CD14-positive monocyte (primary cell): ENCODE data around the gene ABTB2. TPM values are rescaled to one million over a fixed set of nuclear protein-coding genes. Genes with fewer than 3 reads are reported as not detected.

Experiments used
- DNase-seq, 3 donors: peaks; one replicate each; pipeline ENCODE4 v3.0.0-alpha.2; 2011 to 2022
- H2AFZ ChIP-seq: 2 replicates; pipeline ENCODE4 v1.6.0; 2012; ENCODE audit warnings: mild to moderate bottlenecking, low read depth, low read length, inconsistent platforms; ENCODE audit not compliant: insufficient read depth, poor library complexity, severe bottlenecking
- H3K27ac ChIP-seq, 2 donors: 1 replicate in 1 of 2; 2 replicates in 1 of 2; pipeline ENCODE4 v1.5.1; 2012 to 2013; ENCODE audit warnings: low read length in 2 of 2, control low read depth in 1 of 2, inconsistent platforms in 1 of 2, low read depth in 1 of 2, mild to moderate bottlenecking in 1 of 2
- H3K27me3 ChIP-seq, 2 donors: one replicate each; pipeline versions ENCODE4 v1.6.0 to v1.6.1; 2011 to 2013; ENCODE audit warnings: low read length in 2 of 2; ENCODE audit not compliant: control insufficient read depth in 2 of 2, insufficient read depth in 2 of 2
- H3K36me3 ChIP-seq, 2 donors: replicated peaks in 1 of 2; 1 replicate in 1 of 2; 2 replicates in 1 of 2; pipeline versions ENCODE4 v1.5.1 to v1.6.1; 2012 to 2013; ENCODE audit warnings: low read length in 2 of 2, control low read depth in 1 of 2, inconsistent platforms in 1 of 2, mild to moderate bottlenecking in 1 of 2; ENCODE audit not compliant: insufficient read depth in 2 of 2, control insufficient read depth in 1 of 2
- H3K4me1 ChIP-seq, 2 donors: 1 replicate in 1 of 2; 2 replicates in 1 of 2; pipeline versions ENCODE4 v1.5.1 to v1.6.1; 2012 to 2013; ENCODE audit warnings: low read length in 2 of 2, control low read depth in 1 of 2, inconsistent platforms in 1 of 2, mild to moderate bottlenecking in 1 of 2, moderate library complexity in 1 of 2; ENCODE audit not compliant: insufficient read depth in 2 of 2, control insufficient read depth in 1 of 2
- H3K4me2 ChIP-seq: replicated peaks from 2 replicates; pipeline ENCODE3; 2012; ENCODE audit warnings: low read length, moderate library complexity, mild to moderate bottlenecking; ENCODE audit not compliant: poor library complexity, severe bottlenecking; ENCODE audit errors: extremely low read depth
- H3K4me3 ChIP-seq, 3 experiments: fragments of 200-600 bp in 1 of 3; sonication (generic) in 1 of 3; replicated peaks in 1 of 3; 1 replicate in 2 of 3; 2 replicates in 1 of 3; pipeline ENCODE4 v1.5.1; 2011 to 2013; ENCODE audit warnings: low read length in 3 of 3, mild to moderate bottlenecking in 3 of 3, control low read depth in 2 of 3, low read depth in 2 of 3, inconsistent platforms in 1 of 3, moderate library complexity in 1 of 3
- H3K79me2 ChIP-seq: 2 replicates; pipeline ENCODE4 v1.6.0; 2012; ENCODE audit warnings: mild to moderate bottlenecking, control low read depth, inconsistent platforms, low read length, moderate library complexity; ENCODE audit not compliant: insufficient read depth
- H3K9ac ChIP-seq: 2 replicates; pipeline ENCODE4 v1.6.0; 2017; ENCODE audit warnings: low read length, mild to moderate bottlenecking; ENCODE audit not compliant: insufficient read depth, poor library complexity, severe bottlenecking
- H3K9me3 ChIP-seq, 2 donors: replicated peaks in 1 of 2; 1 replicate in 1 of 2; 2 replicates in 1 of 2; pipeline versions ENCODE4 v1.5.1 to v1.6.1; 2012 to 2013; ENCODE audit warnings: low read length in 2 of 2, control low read depth in 1 of 2; ENCODE audit not compliant: control insufficient read depth in 1 of 2, insufficient read depth in 1 of 2
- H4K20me1 ChIP-seq: 2 replicates; pipeline ENCODE4 v1.6.0; 2012; ENCODE audit warnings: mild to moderate bottlenecking, low read length, control low read depth, moderate library complexity; ENCODE audit not compliant: insufficient read depth
- H3K27ac Mint-ChIP-seq, 7 donors: one replicate each; pipeline ENCODE4 v1.8.0; 2020; ENCODE audit warnings: mild to moderate bottlenecking in 7 of 7, mixed read lengths in 7 of 7, moderate library complexity in 6 of 7, inconsistent platforms in 2 of 7
- H3K27me3 Mint-ChIP-seq, 3 donors: one replicate each; pipeline ENCODE4 v1.8.0; 2021 to 2022; ENCODE audit warnings: low read depth in 3 of 3, mild to moderate bottlenecking in 3 of 3, mixed read lengths in 3 of 3, moderate library complexity in 3 of 3, inconsistent platforms in 1 of 3
- H3K36me3 Mint-ChIP-seq, 2 donors: one replicate each; pipeline ENCODE4 v1.8.0; 2020; ENCODE audit warnings: mixed read lengths in 2 of 2, inconsistent platforms in 1 of 2, mild to moderate bottlenecking in 1 of 2
- H3K4me1 Mint-ChIP-seq: one replicate; pipeline ENCODE4 v1.8.0; 2020; ENCODE audit warnings: mild to moderate bottlenecking, mixed read lengths
- H3K4me3 Mint-ChIP-seq, 2 donors: one replicate each; pipeline ENCODE4 v1.8.0; 2020; ENCODE audit warnings: mild to moderate bottlenecking in 2 of 2, mixed read lengths in 2 of 2, moderate library complexity in 1 of 2
- H3K9me3 Mint-ChIP-seq, 7 donors: one replicate each; pipeline ENCODE4 v1.8.0; 2020 to 2022; ENCODE audit warnings: mixed read lengths in 7 of 7, mild to moderate bottlenecking in 6 of 7, moderate library complexity in 6 of 7, inconsistent platforms in 2 of 7
- WGBS: methylation state at CpG from one replicate; pipeline ENCODE4 v1.1.5; 2013; ENCODE audit warnings: missing lambda C conversion rate; ENCODE audit not compliant: insufficient coverage; 5-methylcytosine and 5-hydroxymethylcytosine counted together
- intact Hi-C, 2 donors: fragments of 100-400 bp; cut with micrococcal nuclease; formaldehyde crosslinking; loops; one replicate each; pipeline versions ENCODE4 v1.15.0 to v1.15.1; 2023
- polyA plus RNA-seq, 3 donors: library from polyadenylated mRNA; depleted of rRNA in 1 of 3; unstranded in 2 of 3; stranded (reverse) in 1 of 3; fragments of 300-500 nt in 2 of 3; fragments of >200 nt in 1 of 3; fragmentation: Illumina TruSeq in 2 of 3; gene quantifications; 1 replicate in 2 of 3; 2 replicates in 1 of 3; pipeline ENCODE4 v1.2.3, GENCODE V29; 2012 to 2021
- TF ChIP-seq, protein P1 (sequence below): fragments of 200-600 bp; IDR thresholded peaks from one replicate; pipeline ENCODE4 v1.8.0; 2022; ENCODE audit warnings: antibody characterized with exemption, mild to moderate bottlenecking

ABTB2 gene
- polyA plus RNA-seq, 3 donors: 0.25 to 1.7 (median 0.26) TPM

DNA sequence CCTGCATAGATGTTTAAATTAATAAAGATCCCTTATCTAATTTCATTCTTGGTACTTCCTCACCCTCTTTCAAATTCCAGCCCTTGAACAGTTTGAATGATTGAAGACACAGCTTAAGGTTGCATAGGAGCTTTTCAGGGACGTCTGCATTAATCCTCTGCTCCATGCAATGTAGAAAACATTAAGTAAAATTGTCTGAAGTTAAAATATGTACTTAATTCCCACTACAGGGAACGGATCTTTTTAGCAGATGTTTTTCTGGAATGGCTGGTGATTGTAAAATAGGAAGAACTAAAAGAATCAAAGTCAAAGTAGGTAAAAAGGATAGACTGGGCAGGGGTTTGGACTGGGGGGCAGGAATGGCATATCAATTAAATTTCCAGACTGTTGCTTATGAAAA lies 58.9 kb downstream of the ABTB2 start:
- Mint-ChIP-seq H3K9me3 (peaks cover 0 to 1% (median 0%) of the 10 kb centered on the region in 7 donors), H3K27me3 (peaks cover 0 to 2% (median 0%) of the 10 kb centered on the region in 3 donors), H3K4me3 (no peak overlapping the region), H3K36me3 (no peaks in the 10 kb centered on the region), H3K27ac (no peak overlapping the region), H3K4me1 (peaks cover 31% of the 10 kb centered on the region)
- H3K36me3 ChIP-seq: no peaks in the 10 kb centered on the region
- H2AFZ ChIP-seq: no peak overlapping the region
- H3K9ac ChIP-seq: no peak overlapping the region
- H3K27me3 ChIP-seq: no peaks in the 10 kb centered on the region
- no peaks in the 10 kb centered on the region for H3K9me3 ChIP-seq
- no peak for DNase-seq
- no peak overlapping the region for H3K4me2 ChIP-seq
- TF ChIP-seq, protein P1, sequence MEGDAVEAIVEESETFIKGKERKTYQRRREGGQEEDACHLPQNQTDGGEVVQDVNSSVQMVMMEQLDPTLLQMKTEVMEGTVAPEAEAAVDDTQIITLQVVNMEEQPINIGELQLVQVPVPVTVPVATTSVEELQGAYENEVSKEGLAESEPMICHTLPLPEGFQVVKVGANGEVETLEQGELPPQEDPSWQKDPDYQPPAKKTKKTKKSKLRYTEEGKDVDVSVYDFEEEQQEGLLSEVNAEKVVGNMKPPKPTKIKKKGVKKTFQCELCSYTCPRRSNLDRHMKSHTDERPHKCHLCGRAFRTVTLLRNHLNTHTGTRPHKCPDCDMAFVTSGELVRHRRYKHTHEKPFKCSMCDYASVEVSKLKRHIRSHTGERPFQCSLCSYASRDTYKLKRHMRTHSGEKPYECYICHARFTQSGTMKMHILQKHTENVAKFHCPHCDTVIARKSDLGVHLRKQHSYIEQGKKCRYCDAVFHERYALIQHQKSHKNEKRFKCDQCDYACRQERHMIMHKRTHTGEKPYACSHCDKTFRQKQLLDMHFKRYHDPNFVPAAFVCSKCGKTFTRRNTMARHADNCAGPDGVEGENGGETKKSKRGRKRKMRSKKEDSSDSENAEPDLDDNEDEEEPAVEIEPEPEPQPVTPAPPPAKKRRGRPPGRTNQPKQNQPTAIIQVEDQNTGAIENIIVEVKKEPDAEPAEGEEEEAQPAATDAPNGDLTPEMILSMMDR: no peak
- intact Hi-C loops: no loop called here
- no peaks in the 10 kb centered on the region for H3K79me2 ChIP-seq
- H3K4me3 ChIP-seq: no peak overlapping the region
- no CpG with 5 or more reads among the region's 2 CpGs for WGBS
- no peaks in the 10 kb centered on the region for H4K20me1 ChIP-seq
- H3K27ac ChIP-seq: no peak overlapping the region
- peaks cover 31 to 33% of the 10 kb centered on the region in 2 donors for H3K4me1 ChIP-seq

DNA sequence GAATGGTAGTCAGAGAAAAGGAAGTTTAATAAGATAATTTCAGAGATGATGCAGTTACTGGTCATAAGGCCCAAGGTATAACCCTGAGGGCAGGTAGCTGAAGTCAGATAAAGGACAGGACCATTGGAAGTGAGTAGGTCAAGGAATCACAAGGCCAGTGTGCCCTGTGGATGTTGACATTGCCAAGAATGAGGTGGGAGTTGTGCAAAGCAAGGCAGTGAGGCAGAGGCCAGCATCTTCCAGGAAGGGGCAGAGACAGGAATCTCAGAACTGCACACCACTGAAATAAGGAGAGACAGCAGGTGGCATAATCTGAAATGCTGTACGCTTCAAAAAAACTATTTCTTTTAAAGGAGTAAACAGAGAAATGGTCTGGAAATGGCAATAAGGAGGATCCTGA lies 61.4 kb downstream of the ABTB2 start:
- no peak overlapping the region for H3K4me3 ChIP-seq
- H3K9me3 Mint-ChIP-seq: peaks cover 0 to 1% (median 0%) of the 10 kb centered on the region in 7 donors

More for the DNA sequence above, 61.4 kb downstream of the ABTB2 start:
- H3K4me2 ChIP-seq: no peak overlapping the region
- no peak for DNase-seq
- H3K9me3 ChIP-seq: no peaks in the 10 kb centered on the region
- no peak overlapping the region for H3K27ac ChIP-seq
- no peaks in the 10 kb centered on the region for H3K36me3 ChIP-seq
- no peaks in the 10 kb centered on the region for H3K27me3 ChIP-seq
- WGBS: no CpG with 5 or more reads among the region's 1 CpG
- Mint-ChIP-seq H3K36me3 (no peaks in the 10 kb centered on the region), H3K4me3 (no peak overlapping the region), H3K4me1 (peaks cover 15% of the 10 kb centered on the region), H3K27me3 (peaks cover 0 to 2% (median 2%) of the 10 kb centered on the region in 3 donors), H3K27ac (peak overlapping the region in 1 of 7 donors; percentile 17)
- peaks cover 15 to 16% of the 10 kb centered on the region in 2 donors for H3K4me1 ChIP-seq
- no peaks in the 10 kb centered on the region for H4K20me1 ChIP-seq
- no peak overlapping the region for H3K9ac ChIP-seq
- TF ChIP-seq, protein P1: no peak
- no peak overlapping the region for H2AFZ ChIP-seq
- intact Hi-C loops: no loop called here
- no peaks in the 10 kb centered on the region for H3K79me2 ChIP-seq
